ENCODE results near the gene HMGB4. TPM values are rescaled to one million over a fixed set of nuclear protein-coding genes. Genes with fewer than 3 reads are reported as not detected.

Gene HMGB4
- total and polyA plus RNA-seq, 8 donors, result not detected

DNA sequence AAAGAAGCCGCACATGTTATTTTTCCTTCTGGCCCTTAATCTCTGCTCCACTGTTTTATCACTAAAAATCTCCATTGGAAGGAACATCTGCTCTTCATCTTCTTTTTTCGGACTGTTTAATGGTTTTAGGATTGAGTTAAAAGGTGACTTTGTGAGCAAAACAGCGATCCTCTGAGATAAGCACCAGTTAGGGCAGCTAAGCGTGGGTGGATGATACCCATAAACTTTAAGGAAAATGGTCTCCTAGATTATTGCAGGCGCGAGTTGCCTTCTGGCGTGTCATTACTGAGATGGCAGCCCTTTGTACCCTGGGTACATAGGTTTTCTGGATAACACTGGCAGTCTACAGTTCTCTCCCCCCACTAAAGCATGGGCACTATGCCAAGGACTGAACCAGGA, 44.0 kb upstream of the HMGB4 start:
- Histone ChIP-seq H3K36me3 (no peaks in the 10 kb centered on the region), H3K4me1 (no peaks in the 10 kb centered on the region), H3K4me3 (no peak overlapping the region), H3K27me3 (no peaks in the 10 kb centered on the region), H3K27ac (no peak overlapping the region), H3K9me3 (no peaks in the 10 kb centered on the region)
- ATAC-seq (no peak), FAIRE-seq (no peak), DNase-seq (no peak)
- TF ChIP-seq CTCF (IDR thresholded peaks at IDR 0.05), result no peak
- WGBS, 2 donors, result 63 to 73% methylated on average over 7 of the region's 7 CpGs
- intact Hi-C loops (cut with DNase I), result no loop called here

GRCh38 chr1:33820804-33821203, 43.1 kb upstream of the HMGB4 start:
- 58 to 68% methylated on average over 5 of the region's 5 CpGs for WGBS, 2 donors
- intact Hi-C loops (cut with DNase I), result no loop called here
- H3K27ac ChIP-seq, result no peak overlapping the region
- H3K36me3 ChIP-seq, result no peaks in the 10 kb centered on the region
- no peaks in the 10 kb centered on the region for H3K9me3 ChIP-seq
- H3K4me3 ChIP-seq, result no peak overlapping the region
- no peak for DNase-seq
- no peaks in the 10 kb centered on the region for H3K27me3 ChIP-seq
- H3K4me1 ChIP-seq, result no peaks in the 10 kb centered on the region
- TF ChIP-seq CTCF (IDR thresholded peaks at IDR 0.05), result no peak
- no peak for FAIRE-seq
- no peak for ATAC-seq

- no peak overlapping the region for H3K27ac ChIP-seq
- no peaks in the 10 kb centered on the region for H3K9me3 ChIP-seq
- intact Hi-C loops (cut with DNase I), result no loop called here
- FAIRE-seq, result no peak
- H3K36me3 ChIP-seq, result no peaks in the 10 kb centered on the region
- no peak overlapping the region for H3K4me3 ChIP-seq
- ATAC-seq, result no peak
- no peak for DNase-seq
- WGBS, 2 donors, result 78 to 90% methylated on average over 6 of the region's 6 CpGs
- no peaks in the 10 kb centered on the region for H3K27me3 ChIP-seq
- TF ChIP-seq CTCF (IDR thresholded peaks at IDR 0.05), result no peak
- no peaks in the 10 kb centered on the region for H3K4me1 ChIP-seq
Measured at GRCh38 chr1:33821291-33821690, 42.6 kb upstream of the HMGB4 start.

- Histone ChIP-seq H3K27ac (no peak overlapping the region), H3K36me3 (no peaks in the 10 kb centered on the region), H3K27me3 (no peaks in the 10 kb centered on the region), H3K4me3 (no peak overlapping the region), H3K4me1 (no peaks in the 10 kb centered on the region), H3K9me3 (no peaks in the 10 kb centered on the region)
- no peak for DNase-seq
- ATAC-seq, result no peak
- WGBS, 2 donors, result 47 to 52% methylated on average over 5 to 6 of the region's 6 CpGs
- TF ChIP-seq CTCF (IDR thresholded peaks at IDR 0.05), result no peak
- intact Hi-C loops (cut with DNase I), result no loop called here
- no peak for FAIRE-seq
Measured at GRCh38 chr1:33822396-33822795, 41.5 kb upstream of the HMGB4 start.

GRCh38 chr1:33823401-33823800, 40.5 kb upstream of the HMGB4 start:
- H3K9me3 ChIP-seq, result no peaks in the 10 kb centered on the region
- TF ChIP-seq CTCF (IDR thresholded peaks at IDR 0.05), result no peak
- H3K4me1 ChIP-seq, result no peaks in the 10 kb centered on the region
- H3K27me3 ChIP-seq, result no peaks in the 10 kb centered on the region
- FAIRE-seq, result no peak
- no peaks in the 10 kb centered on the region for H3K36me3 ChIP-seq
- intact Hi-C loops (cut with DNase I), result no loop called here
- DNase-seq, result no peak
- WGBS, 2 donors, result 86 to 91% methylated on average over 2 of the region's 2 CpGs
- no peak for ATAC-seq
- H3K4me3 ChIP-seq, result no peak overlapping the region
- no peak overlapping the region for H3K27ac ChIP-seq

Measured in pancreas (tissue), 10 donors.